Superior temporal gyrus (tissue), 1 donor: ENCODE data around the gene DPYD.

Source experiments
- DNase-seq: peaks from one replicate; pipeline ENCODE4 v3.0.0-alpha.2; 2016; ENCODE audit errors: extremely low spot score

Gene DPYD

DNA sequence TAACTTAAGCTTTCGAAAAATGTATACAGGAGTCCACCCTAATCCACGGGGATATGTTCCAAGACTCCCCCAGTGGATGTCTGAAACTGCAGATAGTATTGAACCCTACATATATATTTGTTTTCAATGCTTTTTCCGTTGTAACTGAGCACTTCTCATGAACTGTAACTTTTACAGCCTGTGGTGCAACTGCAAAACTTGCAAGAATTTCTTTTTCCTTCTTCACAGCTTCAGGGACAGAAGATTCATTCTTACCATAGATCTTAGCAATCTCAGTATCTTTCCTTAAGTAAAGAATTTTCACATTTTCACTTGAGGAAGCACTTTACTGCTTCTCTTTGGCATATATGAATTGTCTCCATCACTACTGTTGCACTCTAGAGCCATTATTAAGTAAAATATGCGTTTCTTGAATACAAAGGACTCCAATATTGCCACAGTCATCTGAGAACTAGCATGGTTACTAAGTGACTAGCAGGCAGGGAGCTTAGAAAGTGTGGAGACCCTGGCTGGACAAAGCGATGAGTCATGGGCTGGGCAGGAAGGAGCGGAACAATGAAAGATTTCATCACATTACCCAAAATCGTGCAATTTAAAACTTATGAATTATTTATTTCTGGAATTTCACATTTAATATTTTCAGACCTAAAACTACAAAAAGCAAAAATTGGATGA lies 14.1 kb downstream of the DPYD start:
- DNase-seq = no peak

DNA sequence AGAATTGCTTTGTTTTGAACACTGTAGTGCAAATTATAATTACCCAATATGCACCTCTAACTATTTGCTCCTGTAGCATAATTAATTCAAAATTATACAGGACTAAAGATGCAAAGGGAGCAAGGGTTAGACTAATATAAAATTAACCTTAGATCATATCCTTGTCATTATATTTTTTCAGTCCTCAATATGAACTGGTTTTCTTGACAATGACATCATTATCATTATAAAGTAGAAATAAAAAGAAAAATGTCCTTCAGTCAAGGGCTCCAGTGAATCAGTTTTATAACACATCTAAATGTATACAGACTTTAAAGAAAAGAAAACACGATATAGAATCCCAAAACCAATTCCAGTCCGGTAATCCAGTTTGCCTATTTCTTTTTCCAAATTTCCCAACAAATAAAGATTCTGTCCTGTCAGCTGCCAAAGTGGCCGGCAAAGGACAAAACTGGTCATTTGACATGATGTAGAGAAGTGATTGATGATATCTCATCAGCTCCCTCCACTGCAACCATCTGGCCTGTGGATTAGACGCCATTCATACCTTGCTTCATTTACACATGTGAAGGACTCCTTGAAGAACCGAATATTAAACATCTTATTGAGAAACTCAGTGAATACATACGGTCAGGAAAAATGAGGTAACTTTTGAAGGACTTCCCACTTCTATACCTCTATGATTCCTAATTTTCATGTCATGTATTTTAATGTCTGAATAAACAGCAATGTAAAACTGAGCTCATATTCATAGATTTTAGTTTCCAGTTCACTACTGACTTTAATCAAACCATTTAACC lies 15.5 kb downstream of the DPYD start:
- no peak for DNase-seq

DNA sequence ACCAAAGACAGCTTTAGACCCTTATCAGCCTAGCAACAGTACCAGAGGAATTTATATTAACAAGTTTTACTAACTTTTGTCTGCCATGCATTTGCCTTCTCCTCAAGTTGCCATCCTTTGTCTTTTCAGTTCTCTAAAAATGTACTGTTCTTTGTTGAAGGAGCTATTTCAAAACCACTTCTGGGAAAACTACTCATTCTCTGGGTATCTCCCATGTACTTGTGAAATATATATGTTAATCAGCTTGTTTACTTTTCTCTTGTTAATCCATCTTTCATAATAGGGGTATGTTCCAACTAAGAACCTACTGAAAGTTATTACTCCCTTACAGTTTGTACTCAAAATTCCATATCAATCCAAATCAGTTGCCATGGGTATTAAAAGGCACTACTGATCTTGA lies 16.3 kb downstream of the DPYD start:
- no peak for DNase-seq

DNA sequence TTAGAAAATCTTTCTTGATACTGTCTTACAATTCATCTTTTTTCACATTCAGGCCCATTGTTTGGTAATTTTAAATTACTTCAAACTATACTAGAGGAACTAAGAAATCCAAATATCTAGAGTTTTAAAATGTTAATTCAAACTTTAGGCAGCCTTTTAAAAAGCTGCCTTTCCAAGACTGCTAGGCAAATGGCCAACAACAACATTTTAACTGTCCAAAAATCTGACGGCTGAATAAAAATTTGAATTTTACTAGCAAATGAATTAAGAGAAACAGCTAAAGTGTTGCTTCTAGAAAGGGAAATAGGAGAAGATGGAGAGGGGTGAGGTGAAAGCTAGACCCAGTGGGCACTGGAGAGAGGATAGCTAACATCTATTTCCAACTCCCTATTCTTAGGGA lies 17.2 kb downstream of the DPYD start:
- DNase-seq = no peak

DNA sequence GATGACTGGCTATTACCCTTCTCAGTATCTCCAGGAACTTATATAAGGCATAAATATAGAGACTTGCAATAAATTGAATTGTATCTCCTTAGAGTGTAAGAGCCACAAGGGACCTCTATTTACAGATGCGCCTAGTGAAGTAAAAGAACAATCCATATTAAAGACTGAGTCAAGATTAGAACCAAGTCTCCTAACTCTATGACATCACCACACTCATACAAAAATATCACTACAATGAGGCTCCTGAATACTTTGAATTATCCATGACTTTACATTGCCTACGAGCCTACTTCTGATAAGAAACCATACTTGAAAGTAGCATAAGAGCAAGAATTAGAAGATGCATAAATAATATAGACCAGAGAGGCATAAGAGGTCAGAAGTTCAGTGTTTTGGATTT lies 18.8 kb downstream of the DPYD start:
- no peak for DNase-seq

DNA sequence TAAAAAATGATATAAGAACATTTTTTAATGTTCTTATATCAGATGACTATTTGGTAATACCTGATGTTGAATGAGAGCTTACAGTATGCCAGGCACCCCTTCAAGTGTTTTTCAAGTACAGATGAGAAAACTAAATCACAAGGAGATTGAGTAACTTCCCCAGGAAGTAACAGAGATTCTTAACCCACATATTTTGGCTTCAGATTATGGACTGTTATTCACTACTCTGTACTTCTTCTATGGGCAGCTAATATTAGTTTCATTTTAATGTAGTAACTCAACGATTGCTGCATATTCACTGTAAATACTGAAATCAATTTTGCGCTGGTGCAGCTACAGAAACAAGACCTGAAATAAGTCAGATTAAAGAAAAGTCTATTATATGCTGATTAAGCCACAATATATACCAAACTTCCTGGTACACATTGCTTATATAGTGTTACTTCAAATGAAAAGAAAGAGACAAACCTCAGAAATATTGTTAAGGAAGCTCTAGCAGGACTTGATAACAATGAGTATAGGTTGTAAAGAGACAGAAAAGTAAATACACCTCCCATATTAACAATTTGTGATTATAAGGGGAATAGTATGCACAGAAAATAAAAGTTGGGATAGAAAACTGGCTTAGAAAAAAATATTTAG lies 19.7 kb downstream of the DPYD start:
- DNase-seq = no peak

DNA sequence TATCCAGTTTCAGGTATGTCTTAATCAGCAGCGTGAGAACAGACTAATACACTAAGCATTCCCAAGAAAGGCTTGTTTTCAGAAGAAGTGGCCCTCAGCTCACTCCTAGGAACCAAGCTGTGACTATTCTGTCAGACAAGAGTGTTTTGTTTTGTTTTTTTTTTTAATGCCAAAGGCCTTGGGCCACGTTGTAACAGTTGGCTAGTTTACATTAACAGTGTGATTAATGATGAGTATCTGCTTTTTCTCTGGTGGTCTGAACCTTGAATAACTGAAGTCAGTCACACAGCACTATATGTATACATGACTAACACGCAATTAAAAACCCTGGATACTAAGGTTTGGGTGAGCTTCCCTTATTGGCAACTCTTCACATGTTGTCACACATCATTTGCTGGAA lies 21.9 kb downstream of the DPYD start:
- DNase-seq = no peak

DNA sequence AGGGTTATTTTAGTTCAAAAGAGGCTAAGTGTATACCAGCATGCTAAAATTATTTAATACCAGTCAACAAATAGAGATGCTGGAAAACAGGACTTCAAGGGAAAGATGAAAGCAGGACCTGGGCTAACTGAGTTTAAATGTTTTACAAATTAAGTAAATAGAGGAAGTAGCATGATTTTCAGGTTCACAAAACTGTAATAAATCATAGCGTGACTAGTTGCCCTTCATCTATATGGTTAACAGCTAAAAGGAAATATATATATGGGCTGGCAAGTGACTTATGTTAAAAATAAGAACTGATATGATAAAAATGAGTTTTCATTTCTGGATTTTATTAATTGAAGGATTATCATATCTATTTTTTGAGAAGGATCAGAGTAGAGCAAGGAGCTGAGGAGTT lies 25.6 kb downstream of the DPYD start:
- no peak for DNase-seq

DNA sequence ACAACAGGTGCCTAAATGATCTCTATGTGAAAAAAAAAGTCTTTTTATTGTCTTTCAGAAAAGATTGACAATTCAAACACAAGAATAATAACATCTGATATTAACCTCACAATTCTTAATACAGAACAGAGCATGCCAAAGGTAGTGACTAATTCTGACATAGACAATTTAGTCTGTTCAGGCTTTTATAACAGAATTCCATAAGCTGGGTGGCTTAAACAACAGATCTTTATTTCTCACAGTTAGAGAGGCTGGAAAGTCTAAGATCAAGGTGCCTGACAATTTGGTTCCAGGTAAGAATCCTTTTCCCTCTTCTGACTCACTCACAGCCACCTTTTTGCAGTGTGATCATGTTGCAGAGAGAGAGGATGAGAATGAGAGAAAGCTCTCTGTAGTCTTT lies 27.0 kb downstream of the DPYD start:
- DNase-seq = no peak

DNA sequence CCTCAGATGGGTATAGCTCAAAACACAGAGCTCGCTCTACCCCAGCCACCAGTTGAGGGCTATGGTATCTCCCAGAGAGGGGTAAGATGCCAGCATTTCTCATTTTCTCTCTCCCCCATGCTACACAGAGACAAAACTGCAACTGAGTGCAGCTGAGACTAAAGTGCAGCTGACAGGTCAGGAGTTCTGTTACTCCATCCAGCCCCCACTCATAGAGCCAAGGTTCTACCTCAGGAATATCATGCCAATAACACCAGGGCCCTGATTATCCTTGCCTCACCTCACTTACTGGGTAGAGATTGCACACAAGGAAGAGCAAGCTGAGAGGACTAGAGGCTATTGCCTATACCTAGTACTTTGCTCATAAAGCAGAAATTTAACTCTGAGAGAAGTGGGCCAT lies 34.6 kb downstream of the DPYD start:
- DNase-seq = no peak

DNA sequence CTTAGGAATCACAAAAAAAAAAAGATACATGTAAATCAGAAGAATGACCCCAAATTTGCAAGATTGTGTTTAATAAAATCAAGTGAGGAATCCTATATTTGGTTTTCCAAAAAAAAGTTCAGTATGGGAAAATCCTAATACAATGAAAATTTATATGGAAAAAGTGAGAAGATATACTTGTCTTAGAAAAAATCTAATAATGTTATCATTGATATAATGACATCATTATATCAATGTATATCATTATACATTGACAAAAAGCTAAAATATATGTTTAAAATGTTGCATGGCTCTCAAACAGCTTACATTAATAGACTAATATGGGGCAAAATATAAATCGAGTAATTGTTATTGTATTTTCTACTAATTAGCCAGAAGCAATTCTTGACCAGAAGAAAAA lies 37.0 kb downstream of the DPYD start:
- DNase-seq = no peak

DNA sequence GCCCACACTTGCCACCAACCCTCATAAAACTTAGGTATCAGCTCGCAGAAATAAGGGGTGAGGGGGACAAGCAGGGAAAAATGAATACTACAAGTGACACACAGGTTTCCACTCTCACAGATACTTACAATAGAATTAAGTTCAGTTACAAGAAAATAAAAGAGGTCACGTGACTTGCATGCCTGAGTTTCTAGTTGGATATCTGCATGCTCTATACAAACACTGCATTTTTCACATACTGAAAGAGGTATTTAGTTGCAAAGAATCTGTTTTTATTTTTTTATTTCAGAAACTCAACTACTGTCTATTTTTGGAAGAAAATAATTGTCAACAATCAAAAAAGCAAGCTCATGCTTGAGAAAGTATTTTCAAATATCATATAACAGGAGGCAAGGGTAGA lies 43.5 kb downstream of the DPYD start:
- DNase-seq = no peak

DNA sequence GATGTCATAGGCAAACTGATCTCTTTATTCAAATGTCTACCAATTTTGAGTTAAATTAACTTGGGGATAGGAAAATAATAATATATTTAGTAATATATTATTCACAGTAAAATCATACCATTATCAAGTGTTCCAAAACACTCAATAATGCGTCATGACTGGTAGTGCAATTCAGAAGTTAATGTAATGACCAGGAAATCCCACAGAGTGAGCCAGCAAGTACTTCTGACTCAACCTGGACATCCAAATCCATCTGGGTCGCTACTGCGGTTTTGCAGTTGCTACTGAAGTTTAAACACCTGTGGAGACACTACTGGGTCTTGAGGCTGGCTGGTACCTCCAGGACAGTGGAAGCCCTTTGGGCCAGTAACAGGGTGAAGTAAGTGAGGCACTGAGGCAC lies 44.8 kb downstream of the DPYD start:
- no peak for DNase-seq

DNA sequence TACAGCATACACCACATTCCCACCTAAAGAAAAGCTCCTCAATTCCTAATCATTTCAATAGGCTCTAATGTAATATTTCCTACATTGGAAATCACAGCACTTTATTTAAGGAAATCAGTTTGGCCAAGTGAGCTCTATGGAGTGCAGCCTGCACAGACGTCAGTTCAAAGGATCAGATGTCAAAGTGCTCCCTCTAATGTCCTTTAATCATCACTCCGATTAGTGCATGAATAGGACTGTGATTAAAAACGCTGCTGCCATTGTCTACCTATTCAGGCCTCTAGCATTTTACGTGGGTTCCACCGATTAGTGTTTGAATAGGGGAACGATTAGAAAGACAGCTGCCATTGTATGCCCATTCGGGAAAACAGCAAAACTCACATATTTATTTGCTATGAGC lies 50.2 kb downstream of the DPYD start:
- DNase-seq = peak; percentile 53

DNA sequence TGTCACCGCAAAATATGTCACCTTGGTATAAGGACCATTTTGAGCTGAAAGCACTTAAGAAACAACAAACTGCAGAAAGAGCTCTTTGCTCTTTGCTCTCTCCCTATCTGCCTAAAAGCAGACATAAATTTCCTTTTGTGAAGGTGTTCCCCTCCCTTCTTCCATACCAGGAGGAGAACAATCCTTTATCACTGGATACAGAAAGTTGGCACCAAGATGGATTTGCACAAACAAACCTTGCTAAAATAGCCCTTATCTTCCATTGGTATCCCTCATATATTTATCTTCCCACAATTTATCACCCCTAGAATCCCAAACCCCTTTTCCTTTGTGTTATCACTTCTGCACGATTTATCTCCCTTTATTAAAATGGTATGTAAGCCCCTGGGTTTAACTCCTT lies 51.4 kb downstream of the DPYD start:
- no peak for DNase-seq

DNA sequence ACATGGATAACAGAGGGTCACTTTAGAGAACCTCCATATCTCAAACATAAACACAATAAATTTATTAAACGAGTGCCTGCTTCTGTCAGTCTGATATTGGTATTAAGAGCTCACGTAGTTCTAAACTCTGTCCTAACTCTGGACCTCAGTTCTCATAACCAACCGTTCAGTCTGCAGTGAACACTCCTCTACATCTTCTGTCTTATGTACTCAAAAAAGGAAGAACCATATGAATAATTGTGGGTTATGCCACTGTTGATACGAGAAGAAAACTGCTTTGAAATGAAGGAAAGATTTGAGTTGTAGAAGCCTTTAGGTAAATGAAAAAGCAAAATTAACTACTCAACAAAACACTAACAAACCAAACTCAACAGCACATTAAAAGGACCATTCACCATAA lies 53.7 kb downstream of the DPYD start:
- DNase-seq = no peak

DNA sequence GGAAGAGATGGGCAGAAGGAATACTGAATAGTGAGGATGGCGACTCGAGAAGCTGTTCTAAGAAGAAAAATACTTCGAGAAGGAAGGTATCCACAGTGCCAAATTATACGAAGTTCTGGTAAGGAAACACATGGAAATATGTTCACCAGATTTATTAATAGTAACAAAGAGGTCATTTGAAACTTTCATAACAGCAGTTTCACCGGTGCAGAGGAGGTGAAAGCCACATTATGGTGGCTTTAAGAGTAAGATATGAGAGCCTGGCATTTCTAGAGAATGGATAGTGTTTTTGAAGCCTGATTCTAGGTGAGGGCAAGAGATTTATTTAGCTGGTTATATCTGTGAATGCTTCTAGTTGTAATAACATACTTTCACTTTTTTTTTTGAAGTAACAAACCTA lies 56.2 kb downstream of the DPYD start:
- DNase-seq = no peak

DNA sequence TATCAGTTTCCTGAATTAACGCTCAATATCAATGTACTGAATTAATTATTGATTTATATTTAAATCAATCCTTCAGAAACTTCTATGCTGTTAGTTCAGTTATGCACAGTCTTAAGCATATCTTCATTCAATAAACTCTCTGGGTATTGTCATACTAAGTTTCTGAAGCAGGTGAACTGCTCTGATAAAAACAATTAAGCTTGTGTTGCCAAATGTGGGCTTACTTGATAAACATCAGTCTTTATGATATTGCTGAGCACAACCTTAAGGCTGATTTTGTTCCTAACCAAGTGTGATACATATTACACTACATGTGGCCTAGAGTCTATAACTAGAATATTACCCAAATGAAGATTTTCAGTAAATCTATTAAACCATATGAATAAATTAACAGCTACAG lies 67.6 kb downstream of the DPYD start:
- no peak for DNase-seq

DNA sequence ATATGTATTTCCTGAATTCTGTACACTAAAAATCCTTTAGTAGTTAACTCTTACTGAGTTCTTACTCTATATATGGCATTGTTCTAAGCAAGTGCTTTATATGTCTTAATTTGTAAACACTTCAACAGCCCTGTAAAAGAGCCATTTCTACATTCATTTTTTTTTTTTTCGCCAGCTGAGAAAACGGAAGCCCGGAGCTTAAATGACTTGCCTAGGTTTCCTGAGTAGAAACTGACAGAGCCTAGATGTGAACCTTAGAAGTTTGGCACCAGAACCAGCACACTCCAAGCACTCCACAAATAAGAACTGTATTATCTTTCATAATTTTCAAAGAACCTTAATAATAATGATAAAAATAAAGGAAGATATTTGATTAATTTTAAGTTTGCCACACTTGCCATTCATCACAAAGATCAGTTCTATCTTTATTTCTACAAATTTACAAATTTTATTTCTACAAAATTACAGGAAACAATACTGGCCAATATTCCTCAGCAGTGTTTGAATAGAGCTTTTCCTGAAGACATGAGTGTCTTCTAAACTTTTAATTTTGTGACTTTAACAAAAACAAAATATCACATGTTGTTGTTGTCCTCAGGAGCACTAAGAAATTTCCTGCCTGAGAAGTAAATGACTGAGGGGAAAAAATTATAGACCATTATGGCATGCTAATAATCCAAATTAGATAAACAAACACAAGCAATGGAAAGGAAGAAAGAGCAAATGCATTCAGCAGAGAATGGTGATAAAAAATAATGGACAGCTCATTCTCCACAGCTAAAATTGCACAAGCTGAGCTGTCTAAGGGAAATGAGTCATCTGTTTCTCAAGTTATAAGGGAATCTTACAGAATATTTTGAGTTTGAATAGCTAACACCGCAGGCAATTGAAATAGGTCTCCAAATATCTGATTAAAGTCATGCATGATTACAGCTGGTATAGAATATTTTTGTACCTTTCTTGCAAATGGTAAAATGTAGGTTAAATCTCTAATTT lies 71.2 kb downstream of the DPYD start:
- no peak for DNase-seq

DNA sequence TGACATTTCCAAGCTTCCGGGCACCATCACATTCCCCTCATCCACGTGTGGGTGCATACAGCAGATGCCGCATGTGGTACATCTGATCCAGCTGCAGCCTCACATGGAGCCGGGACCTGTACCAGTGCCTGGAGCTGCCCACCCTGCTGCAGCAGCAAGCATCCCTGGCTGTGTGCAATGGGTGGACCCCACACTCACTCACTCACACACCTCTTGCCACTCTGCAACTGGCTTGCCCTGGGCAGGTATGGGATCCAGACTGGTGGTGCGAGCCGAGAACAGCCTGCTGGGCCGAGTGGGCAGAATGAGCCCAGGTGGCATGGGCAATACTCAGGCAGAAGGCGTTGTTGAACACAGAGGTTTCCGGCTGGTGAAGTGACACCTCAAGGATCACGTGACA lies 75.0 kb downstream of the DPYD start:
- DNase-seq = no peak

DNA sequence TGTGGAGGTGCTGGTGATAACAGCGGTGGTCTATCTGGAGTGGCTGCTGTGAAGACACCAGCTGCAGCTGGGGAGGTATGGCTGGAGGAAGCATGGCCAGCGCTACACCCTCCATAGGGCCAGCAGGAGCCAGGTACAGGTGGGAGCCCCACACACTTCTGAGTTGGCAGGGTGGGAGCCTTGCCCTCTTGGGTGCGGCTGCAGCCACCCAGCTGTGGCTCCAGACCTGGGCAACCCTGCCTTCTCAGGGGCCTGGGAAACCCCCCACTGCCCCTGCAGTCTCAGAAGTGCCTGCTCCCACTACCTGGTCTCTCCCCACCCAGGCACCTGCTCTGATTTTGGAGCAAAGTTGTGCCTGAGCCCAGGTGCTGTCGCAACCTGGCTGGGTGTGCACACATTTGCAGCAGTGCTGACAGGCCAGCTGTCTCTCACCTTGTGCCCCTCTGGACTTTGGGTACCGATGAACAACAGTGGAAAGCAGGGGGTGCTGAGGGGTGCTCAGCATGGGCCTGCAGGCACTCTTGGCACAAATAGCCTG lies 76.2 kb downstream of the DPYD start:
- no peak for DNase-seq

DNA sequence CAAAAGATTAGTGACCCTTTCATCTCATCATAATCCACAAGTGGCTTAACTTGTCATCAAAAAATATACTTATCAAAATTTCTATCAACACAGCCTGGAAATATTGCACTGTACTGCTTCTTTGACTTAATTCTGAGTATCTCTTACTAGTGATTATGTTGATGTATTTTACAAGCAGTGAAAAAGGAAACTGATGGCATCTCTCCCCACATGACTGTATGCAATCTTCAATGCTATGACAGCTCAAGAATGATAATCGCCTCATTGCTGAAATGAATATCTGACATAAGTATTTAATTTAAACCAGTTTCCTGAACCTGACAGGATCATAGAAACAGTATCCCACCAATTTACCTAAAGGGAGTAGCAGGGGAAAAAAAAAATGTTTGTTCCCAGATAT lies 79.5 kb downstream of the DPYD start:
- DNase-seq = no peak
